IgD-negative memory B cell (primary cell): ENCODE measurements around the gene PDLIM4. TPM values are rescaled to one million over a fixed set of nuclear protein-coding genes. Genes with fewer than 3 reads are reported as not detected.
A peak's percentile ranks its signal among the peaks of the same experiment; 100 is the strongest.

Source experiments
- H3K27ac Mint-ChIP-seq, 3 donors: one replicate each; pipeline ENCODE4 v1.8.0; 2020 to 2022; ENCODE audit warnings: mild to moderate bottlenecking in 3 of 3, mixed read lengths in 3 of 3, moderate library complexity in 1 of 3
- H3K27me3 Mint-ChIP-seq: one replicate; pipeline ENCODE4 v1.8.0; 2021; ENCODE audit warnings: mixed read lengths
- H3K36me3 Mint-ChIP-seq: one replicate; pipeline ENCODE4 v1.8.0; 2020; ENCODE audit warnings: mild to moderate bottlenecking, mixed read lengths
- H3K4me1 Mint-ChIP-seq, 3 donors: one replicate each; pipeline ENCODE4 v1.8.0; 2020 to 2022; ENCODE audit warnings: mixed read lengths in 3 of 3, mild to moderate bottlenecking in 1 of 3
- H3K4me3 Mint-ChIP-seq, 4 donors: one replicate each; pipeline ENCODE4 v1.8.0; 2020 to 2022; ENCODE audit warnings: mild to moderate bottlenecking in 4 of 4, mixed read lengths in 4 of 4, moderate library complexity in 3 of 4
- H3K9me3 Mint-ChIP-seq, 3 donors: one replicate each; pipeline ENCODE4 v1.8.0; 2020 to 2021; ENCODE audit warnings: mixed read lengths in 3 of 3, mild to moderate bottlenecking in 1 of 3
- polyA plus RNA-seq: library from polyadenylated mRNA; unstranded; fragments of 300-500 nt; fragmentation: Illumina TruSeq; gene quantifications from one replicate; pipeline ENCODE4 v1.2.3, GENCODE V29; 2021

Gene PDLIM4
- polyA plus RNA-seq, 1 donor from 2014 or later = not detected

GRCh38 chr5:132254321-132254977 lies 3.0 kb upstream of the PDLIM4 start:
- Mint-ChIP-seq H3K4me1 (no peaks in the 10 kb centered on the region), H3K9me3 (no peaks in the 10 kb centered on the region), H3K36me3 (peaks cover 3% of the 10 kb centered on the region), H3K27me3 (peaks cover 17% of the 10 kb centered on the region), H3K4me3 (no peak overlapping the region), H3K27ac (no peak overlapping the region)

DNA sequence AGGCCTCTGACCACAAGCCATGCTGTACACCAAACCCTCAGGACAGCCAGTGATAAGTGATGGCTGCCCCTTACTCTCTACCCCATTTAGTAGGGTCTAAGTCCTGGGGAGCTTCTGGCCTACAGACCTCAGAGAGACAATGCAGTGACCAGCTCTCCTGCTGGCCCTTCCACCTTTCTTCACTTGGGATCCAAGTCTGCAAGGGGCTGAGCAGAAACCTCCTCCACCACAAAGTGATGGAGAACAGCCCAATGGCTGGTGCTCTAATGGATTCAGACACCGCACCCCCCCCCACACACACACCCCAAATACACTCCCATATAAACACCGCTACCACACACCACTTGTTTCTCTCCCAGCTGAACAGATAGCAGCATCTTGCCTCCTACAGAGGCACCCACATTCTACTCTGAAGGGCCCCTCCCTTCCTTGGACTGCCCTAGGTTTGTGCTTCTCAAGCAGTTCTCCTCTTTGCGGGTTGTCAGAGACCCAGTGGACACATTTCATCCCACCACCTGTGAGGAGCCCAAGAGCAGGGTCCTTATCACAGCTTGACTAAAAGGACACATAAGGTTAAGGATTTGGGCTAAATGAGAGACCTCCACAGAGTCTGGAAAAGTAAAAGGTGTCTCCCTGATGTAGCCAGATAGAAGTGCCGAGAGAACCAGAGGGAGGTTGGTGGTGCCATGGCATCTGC lies 1.3 kb upstream of the PDLIM4 start:
- H3K27me3 Mint-ChIP-seq = peaks cover 17% of the 10 kb centered on the region
- peaks cover 3% of the 10 kb centered on the region for H3K36me3 Mint-ChIP-seq
- H3K27ac Mint-ChIP-seq = no peak overlapping the region
- H3K4me1 Mint-ChIP-seq = no peaks in the 10 kb centered on the region
- peak overlapping the region in 2 of 4 donors; percentile 10 to 67 for H3K4me3 Mint-ChIP-seq
- no peaks in the 10 kb centered on the region for H3K9me3 Mint-ChIP-seq

- Mint-ChIP-seq H3K4me1 (no peaks in the 10 kb centered on the region), H3K27me3 (peaks cover 17% of the 10 kb centered on the region), H3K9me3 (no peaks in the 10 kb centered on the region), H3K27ac (no peak overlapping the region), H3K36me3 (peaks cover 3% of the 10 kb centered on the region), H3K4me3 (peak overlapping the region in 1 of 4 donors; percentile 67)
These were observed 739 bp upstream of the PDLIM4 start for GRCh38 chr5:132256783-132257130.

DNA sequence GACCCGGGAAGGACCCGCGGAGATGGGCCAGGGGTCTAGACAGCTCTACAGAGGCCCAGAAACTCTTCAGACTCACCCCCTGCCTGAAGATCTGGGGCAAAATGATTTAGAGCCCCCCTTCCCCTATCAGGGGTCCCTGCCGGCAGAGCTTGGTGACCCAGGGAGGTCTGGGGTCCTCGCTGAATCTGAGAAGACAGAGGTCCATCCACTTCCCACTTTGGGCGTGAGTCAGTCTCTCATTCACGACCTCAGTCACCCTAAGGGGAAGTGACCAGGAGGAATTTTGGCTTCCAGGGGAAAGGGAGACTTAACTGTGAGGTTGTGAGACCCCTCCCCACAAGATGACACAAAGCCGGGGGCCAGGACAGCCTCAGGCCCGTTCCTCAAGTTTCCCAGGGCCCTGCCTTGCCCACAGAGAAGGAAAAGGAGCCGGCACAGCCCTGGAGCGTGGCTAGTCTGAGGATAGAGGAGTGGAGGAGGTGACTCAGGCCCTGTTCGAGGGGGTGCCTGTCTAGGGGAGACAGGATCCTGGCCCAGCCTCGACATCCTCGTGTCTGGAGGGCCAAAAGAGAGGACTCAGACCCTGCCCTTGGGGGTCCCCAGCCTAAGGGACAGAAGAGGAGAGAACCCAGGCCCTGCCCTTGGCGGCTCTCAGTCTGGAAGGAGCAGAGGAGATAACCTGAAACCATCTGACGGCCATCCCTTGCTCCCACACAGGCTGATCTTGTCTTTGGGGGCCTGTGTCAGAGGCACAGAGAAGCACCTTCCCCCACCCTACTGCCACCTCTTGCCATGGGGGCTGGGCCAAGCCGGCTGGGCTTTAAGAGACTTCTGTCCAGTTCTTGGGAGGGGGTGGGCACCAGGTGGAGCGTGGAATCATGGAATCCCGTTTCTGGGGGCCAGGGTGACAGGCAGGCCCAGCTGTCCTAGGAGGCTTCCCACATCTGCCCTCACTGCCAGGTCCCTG lies 889 bp downstream of the PDLIM4 start:
- H3K9me3 Mint-ChIP-seq = no peaks in the 10 kb centered on the region
- H3K36me3 Mint-ChIP-seq = peaks cover 3% of the 10 kb centered on the region
- peak overlapping the region in 1 of 4 donors; percentile 55 for H3K4me3 Mint-ChIP-seq
- H3K27me3 Mint-ChIP-seq = peaks cover 17% of the 10 kb centered on the region
- no peak overlapping the region for H3K27ac Mint-ChIP-seq
- no peaks in the 10 kb centered on the region for H3K4me1 Mint-ChIP-seq

- H3K27ac Mint-ChIP-seq = no peak overlapping the region
- H3K9me3 Mint-ChIP-seq = no peaks in the 10 kb centered on the region
- peaks cover 3% of the 10 kb centered on the region for H3K36me3 Mint-ChIP-seq
- H3K4me1 Mint-ChIP-seq = no peaks in the 10 kb centered on the region
- peaks cover 17% of the 10 kb centered on the region for H3K27me3 Mint-ChIP-seq
- H3K4me3 Mint-ChIP-seq = peak overlapping the region in 1 of 4 donors; percentile 32
These were observed 1.8 kb downstream of the PDLIM4 start for GRCh38 chr5:132259069-132259851.

DNA sequence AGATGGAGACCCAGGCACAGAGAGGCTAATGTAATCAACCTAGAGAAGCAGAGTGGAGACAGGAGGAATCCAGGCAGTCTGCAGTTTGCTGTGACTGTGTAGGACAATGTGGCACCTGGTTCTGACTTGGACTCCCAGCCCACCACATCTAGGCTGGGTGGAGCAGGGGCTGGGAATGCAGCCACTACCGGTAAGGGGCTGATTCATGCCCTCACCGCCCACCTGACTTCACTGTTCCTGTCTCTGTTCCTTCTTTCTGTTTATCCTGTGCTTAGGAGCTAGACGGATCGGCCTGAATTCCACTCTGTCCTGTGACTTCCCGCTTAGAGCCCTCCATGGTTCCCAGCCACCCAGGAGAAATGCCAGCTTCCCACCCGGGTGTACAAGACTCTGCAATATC lies 2.6 kb downstream of the PDLIM4 start:
- H3K27me3 Mint-ChIP-seq = peaks cover 17% of the 10 kb centered on the region
- H3K9me3 Mint-ChIP-seq = no peaks in the 10 kb centered on the region
- no peak overlapping the region for H3K4me3 Mint-ChIP-seq
- H3K36me3 Mint-ChIP-seq = peaks cover 3% of the 10 kb centered on the region
- H3K4me1 Mint-ChIP-seq = no peaks in the 10 kb centered on the region
- no peak overlapping the region for H3K27ac Mint-ChIP-seq

- H3K9me3 Mint-ChIP-seq = no peaks in the 10 kb centered on the region
- peaks cover 3% of the 10 kb centered on the region for H3K36me3 Mint-ChIP-seq
- peaks cover 11% of the 10 kb centered on the region for H3K27me3 Mint-ChIP-seq
- H3K4me3 Mint-ChIP-seq = no peak overlapping the region
- H3K27ac Mint-ChIP-seq = no peak overlapping the region
- H3K4me1 Mint-ChIP-seq = no peaks in the 10 kb centered on the region
These were observed 3.4 kb downstream of the PDLIM4 start for GRCh38 chr5:132260714-132261551.

DNA sequence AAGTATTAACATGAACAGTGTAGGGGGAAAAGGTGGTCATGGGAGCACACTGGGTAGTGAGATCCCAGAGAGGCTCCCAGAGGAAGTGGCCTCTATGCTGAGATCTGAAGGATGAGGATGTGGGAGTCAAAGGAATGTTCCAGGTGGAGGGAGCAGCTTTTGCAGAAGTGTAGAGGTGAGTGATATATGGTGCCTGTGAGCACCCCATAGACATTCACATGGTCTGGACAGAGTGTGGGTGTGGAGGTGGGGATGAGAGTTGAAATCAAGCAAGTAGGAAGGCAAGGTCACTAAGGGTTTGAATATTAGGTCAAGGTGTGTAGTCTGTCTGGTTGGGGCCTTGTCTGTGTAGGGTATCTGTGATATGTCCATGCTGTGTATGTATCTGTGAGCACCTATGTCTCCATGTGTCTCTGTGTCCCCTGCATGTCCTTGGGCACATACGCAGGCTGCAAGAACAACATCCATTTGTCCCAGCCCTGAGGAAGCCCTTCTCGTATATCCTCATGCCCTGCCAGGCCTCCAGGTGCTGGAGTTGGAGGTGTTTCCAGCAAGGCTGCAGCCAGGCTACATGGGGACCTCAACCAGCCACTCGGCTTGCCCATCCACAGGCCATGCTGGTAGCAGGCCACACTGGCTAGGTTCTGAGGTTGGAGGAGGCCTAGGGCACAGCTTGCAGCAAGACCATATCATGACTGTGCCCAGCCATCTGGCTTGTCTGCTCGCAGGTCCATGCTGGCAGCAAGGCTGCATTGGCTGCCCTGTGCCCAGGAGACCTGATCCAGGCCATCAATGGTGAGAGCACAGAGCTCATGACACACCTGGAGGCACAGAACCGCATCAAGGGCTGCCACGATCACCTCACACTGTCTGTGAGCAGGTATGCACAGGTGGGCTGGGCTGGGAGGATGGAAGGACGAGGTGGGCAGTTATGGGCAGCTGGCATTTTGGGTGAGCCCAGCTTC lies 4.7 kb downstream of the PDLIM4 start:
- H3K4me3 Mint-ChIP-seq = no peak overlapping the region
- H3K36me3 Mint-ChIP-seq = no peaks in the 10 kb centered on the region
- H3K9me3 Mint-ChIP-seq = no peaks in the 10 kb centered on the region

DNA sequence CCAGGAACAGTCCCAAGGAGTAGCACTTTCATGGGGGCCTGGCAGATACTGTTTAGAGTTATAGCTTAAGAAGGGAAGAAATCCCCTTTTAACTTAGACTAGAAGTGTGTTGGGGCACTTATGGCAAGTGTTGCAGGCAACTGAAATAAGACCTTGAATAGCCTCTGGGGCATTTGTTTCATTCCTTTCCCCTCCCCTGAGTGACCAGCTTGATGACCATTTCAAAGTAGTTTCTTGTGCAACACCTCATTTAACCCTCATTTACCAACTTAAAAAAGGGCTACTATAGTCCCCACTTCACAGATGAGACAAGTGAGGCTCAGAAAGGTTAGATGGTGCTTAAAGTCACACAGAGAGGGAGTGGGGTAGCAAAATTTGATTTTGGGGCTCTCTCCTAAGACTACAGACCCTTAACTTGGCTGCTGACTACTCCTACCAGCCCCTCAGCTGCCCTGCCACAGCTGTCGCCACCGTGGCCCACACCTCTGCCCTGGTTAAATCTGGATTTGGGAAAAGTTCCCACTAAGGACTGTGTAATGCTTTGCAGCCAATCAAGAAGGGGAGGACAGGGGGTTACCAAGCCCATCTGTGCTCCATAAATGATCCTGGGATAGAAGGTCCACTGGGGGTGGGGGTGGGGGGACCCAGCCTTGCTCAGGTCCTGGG lies 5.5 kb downstream of the PDLIM4 start:
- H3K27me3 Mint-ChIP-seq = no peaks in the 10 kb centered on the region
- H3K36me3 Mint-ChIP-seq = no peaks in the 10 kb centered on the region
- H3K4me3 Mint-ChIP-seq = no peak overlapping the region
- no peaks in the 10 kb centered on the region for H3K9me3 Mint-ChIP-seq
- peaks cover 0 to 2% (median 0%) of the 10 kb centered on the region in 3 donors for H3K4me1 Mint-ChIP-seq
- no peak overlapping the region for H3K27ac Mint-ChIP-seq

More for the DNA sequence above, 4.7 kb downstream of the PDLIM4 start:
- Mint-ChIP-seq H3K4me1 (peaks cover 0 to 2% (median 0%) of the 10 kb centered on the region in 3 donors), H3K27ac (no peak overlapping the region), H3K27me3 (peaks cover 1% of the 10 kb centered on the region)

DNA sequence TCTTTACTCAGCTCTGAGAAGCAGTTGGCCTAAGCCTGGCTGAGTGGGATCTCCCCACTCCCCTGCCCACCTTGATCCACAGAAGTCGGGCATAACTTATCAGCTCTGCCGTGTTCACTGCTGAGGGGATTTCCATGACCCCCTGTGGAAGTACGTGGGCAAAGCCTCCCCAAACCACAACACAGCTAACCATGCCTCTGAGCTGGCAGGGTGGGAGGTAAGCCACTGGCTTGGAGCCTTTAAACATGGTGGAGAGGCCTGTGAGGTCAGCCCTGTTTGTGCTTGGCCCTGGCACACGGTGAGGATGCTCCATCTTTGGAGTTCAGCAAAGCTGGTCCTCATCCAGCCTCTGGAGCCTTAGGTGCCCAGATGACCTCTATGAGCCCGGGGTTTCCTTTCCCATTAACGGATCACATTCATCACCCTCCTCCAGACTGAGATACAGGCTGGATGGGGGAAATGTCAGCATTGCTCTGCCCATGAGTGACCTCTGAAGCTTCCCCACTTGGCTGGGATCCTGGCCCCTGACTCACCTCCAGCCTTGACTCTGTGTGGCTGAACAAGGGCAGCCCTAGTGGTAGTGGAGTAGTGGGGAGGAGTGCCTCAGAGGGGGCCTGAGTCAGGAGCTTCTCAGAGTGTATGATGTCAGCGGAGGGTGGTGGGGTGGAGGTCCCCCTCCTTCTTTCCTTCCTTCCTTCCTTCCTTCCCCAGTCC lies 6.2 kb downstream of the PDLIM4 start:
- Mint-ChIP-seq H3K4me3 (no peak overlapping the region), H3K36me3 (no peaks in the 10 kb centered on the region), H3K9me3 (no peaks in the 10 kb centered on the region), H3K4me1 (peaks cover 0 to 2% (median 0%) of the 10 kb centered on the region in 3 donors), H3K27ac (peak overlapping the region in 1 of 3 donors; percentile 31), H3K27me3 (no peaks in the 10 kb centered on the region)

- peak overlapping the region in 1 of 3 donors; percentile 31 for H3K27ac Mint-ChIP-seq
These were observed 7.2 kb downstream of the PDLIM4 start for GRCh38 chr5:132264546-132265335.

More at GRCh38 chr5:132264546-132265335, 7.2 kb downstream of the PDLIM4 start:
- Mint-ChIP-seq H3K36me3 (no peaks in the 10 kb centered on the region), H3K9me3 (no peaks in the 10 kb centered on the region), H3K27me3 (no peaks in the 10 kb centered on the region), H3K4me3 (no peak overlapping the region), H3K4me1 (peaks cover 0 to 2% (median 0%) of the 10 kb centered on the region in 3 donors)
